NCI-H526 treated with DMSO at 0.1 percent for 48 hours (cell line): Measurements from ENCODE around the gene SLC7A7.
"Not testable (repeated sequence)": the region's sequence is repeated elsewhere in the genome, so short reads cannot be mapped to it uniquely, and the experiment has no call there.

Experiments
- DNase-seq: peaks from one replicate; lab custom pipeline; 2025; lab: John Stamatoyannopoulos, UW

SLC7A7 gene

GRCh38 chr14:22752422-22752821 lies 62.8 kb downstream of the SLC7A7 start:
- no peak for DNase-seq

GRCh38 chr14:22748631-22749068 lies 66.6 kb downstream of the SLC7A7 start:
- no peak for DNase-seq

GRCh38 chr14:22748206-22748605 lies 67.0 kb downstream of the SLC7A7 start:
- no peak for DNase-seq

GRCh38 chr14:22747769-22748168 lies 67.5 kb downstream of the SLC7A7 start:
- DNase-seq: no peak

- DNase-seq: no peak
Measured at GRCh38 chr14:22740020-22740419, 75.2 kb downstream of the SLC7A7 start.

- DNase-seq: no peak
Measured at GRCh38 chr14:22739423-22739822, 75.8 kb downstream of the SLC7A7 start.

- no peak for DNase-seq
Measured at GRCh38 chr14:22737052-22737451, 78.2 kb downstream of the SLC7A7 start.

- not testable (repeated sequence) for DNase-seq
Measured at GRCh38 chr14:22736384-22736783, 78.9 kb downstream of the SLC7A7 start.

- no peak for DNase-seq
Measured at GRCh38 chr14:22735096-22735495, 80.1 kb downstream of the SLC7A7 start.

GRCh38 chr14:22733829-22734228 lies 81.4 kb downstream of the SLC7A7 start:
- no peak for DNase-seq

- DNase-seq: not testable (repeated sequence)
Measured at GRCh38 chr14:22732062-22732461, 83.2 kb downstream of the SLC7A7 start.

- DNase-seq: no peak
Measured at GRCh38 chr14:22726012-22726411, 89.2 kb downstream of the SLC7A7 start.

- DNase-seq: not testable (repeated sequence)
Measured at GRCh38 chr14:22725374-22725773, 89.9 kb downstream of the SLC7A7 start.

- not testable (repeated sequence) for DNase-seq
Measured at GRCh38 chr14:22724847-22725246, 90.4 kb downstream of the SLC7A7 start.

GRCh38 chr14:22723815-22724214 lies 91.4 kb downstream of the SLC7A7 start:
- DNase-seq: no peak
